Measurements from ENCODE around the gene FGF11.
"Not testable (repeated sequence)": the region's sequence is repeated elsewhere in the genome, so short reads cannot be mapped to it uniquely, and the experiment has no call there.

FGF11 gene

DNA sequence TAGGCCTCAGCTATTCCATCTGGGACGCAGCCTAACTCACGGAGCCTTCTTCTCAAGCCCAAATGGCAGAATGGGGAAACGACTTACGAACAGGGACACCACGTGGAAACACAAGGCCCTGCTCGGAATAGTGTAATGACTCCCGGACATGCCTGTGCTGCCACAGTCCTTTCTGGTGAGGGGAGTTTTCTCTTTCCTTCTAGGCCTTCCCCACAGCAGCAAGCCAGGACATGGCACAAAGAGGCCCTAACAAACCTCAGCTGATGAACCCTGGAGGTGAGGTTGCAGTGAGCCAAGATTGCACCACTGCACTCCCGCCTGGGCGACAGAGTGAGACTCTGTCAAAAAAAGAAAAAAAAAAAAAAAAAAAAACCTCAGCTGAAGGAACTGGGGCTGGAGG is 24.8 kb downstream of the FGF11 start:
- DNase-seq, result no peak

- no peak for DNase-seq
Observed at GRCh38 chr17:7465597-7466275, 26.4 kb downstream of the FGF11 start.

DNA sequence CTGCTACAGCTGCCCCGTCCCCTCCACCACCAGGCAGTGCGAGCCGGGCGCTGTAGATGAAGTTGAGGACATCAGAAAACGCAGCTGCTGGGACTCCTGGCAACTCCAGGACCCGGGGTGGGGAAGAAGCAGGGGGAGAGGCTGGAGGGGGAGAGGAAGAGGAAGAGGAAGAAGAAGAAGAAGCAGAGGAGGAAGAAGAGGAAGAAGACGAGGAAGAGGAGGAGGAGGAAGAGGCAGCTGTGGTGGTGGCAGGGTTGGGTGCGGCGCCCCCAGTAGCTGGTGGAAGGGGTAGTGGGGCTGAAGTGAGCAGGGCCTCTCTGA is 27.0 kb downstream of the FGF11 start:
- no peak for DNase-seq

DNA sequence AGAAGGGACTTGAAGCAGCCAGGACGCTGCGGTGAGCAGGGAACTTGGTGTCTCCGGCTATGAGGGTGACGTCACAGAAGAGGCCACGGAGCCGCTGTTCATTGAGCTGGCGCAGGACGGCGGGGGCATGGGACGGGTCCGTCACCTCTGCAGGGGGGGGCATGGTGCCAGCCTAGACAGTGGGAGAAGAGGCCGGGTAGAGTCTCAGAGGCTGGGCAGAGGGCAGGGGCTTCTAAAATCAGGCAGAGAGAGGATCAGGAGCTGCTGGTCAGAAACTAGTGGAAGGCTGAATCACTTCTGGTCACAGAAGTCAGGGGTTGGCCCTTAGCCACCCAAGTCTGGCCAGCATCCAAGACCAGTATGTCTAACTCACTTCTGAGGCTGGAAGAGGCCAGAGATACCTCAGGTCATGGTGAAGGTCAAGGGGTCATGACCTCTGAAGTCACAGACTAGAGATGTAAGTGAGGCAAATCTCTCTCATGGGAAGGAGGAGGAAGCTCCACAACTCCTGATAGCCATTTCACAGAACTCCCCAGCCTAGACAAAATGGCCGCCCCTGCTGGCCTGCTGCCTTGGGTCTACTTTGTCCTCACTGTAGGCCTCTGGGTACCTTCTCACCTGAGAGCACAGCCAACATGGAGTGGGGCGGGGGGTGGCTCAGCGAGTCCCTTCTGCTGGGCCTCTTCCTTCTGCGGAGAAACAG is 27.5 kb downstream of the FGF11 start:
- DNase-seq, result no peak

GRCh38 chr17:7467498-7467897 is 28.2 kb downstream of the FGF11 start:
- no peak for DNase-seq

- DNase-seq, result no peak
Observed at GRCh38 chr17:7468290-7468689, 29.0 kb downstream of the FGF11 start.

DNA sequence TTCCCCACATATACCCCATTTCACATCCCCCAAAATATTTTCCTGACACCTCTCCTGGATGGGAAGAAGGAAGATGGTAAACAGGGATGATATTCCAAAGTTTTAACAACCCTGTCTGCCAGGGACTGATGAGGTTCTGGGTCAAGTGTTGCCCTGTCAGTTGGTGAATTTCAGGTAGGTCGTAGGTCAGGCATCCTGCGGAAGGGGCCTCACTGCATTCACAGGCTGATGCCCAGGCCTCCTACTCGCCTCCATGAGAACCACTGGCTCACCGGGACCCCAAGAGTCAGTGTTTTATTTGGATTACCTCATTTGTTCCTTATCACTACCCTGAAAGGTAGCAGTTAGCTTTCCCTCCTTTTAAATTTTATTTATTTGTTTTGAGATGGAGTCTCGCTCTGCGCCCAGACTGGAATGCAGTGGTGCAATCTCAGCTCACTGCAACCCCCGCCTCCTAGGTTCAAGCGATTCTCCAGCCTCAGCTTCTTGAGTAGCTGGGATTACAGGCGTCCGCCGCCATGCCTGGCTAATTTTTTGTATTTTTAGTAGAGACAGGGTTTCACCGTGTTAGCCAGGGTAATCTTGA is 29.6 kb downstream of the FGF11 start:
- DNase-seq, result no peak

DNA sequence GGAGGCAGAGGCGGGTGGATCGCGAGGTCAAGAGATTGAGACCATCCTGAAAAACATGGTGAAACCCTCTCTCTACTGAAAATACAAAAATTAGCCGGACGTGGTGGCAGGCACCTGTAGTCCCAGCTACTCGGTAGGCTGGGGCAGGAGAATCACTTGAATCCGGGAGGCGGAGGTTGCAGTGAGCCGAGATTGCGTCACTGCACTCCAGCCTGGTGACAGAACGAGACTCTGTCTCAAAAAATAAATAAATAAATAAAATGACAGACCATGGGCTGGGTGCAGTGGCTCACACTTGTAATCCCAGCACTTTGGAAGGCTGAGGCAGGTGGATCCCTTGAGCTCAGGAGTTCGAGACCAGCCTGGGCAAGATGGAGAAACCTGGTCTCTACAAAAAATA is 30.5 kb downstream of the FGF11 start:
- DNase-seq, result not testable (repeated sequence)

DNA sequence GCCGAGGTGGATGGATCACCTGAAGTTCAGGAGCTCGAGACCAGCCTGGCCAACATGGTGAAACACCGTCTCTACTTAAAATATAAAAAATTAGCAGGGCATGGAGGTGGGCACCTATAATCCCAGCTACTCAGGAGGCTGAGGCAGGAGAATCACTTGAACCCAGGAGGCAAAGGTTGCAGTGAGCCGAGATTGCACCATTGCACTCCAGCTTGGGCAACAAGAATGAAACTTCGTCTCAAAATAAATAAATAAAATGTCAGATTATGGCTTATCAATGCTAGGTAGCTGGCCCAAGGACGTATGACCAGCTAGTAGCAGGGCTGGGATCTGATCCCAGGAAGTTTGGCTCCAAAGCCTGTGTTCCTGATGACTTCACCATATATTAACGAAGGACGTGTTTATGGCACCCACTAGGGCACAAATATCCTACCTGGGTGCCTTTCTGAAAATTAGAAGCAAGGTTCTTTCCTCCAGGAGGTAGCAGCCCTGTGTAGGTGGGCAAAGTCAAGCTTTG is 31.2 kb downstream of the FGF11 start:
- not testable (repeated sequence) for DNase-seq

GRCh38 chr17:7471729-7472128 is 32.4 kb downstream of the FGF11 start:
- no peak for DNase-seq

GRCh38 chr17:7474767-7475166 is 35.5 kb downstream of the FGF11 start:
- DNase-seq, result not testable (repeated sequence)

GRCh38 chr17:7475764-7476422 is 36.6 kb downstream of the FGF11 start:
- DNase-seq, result no peak

DNA sequence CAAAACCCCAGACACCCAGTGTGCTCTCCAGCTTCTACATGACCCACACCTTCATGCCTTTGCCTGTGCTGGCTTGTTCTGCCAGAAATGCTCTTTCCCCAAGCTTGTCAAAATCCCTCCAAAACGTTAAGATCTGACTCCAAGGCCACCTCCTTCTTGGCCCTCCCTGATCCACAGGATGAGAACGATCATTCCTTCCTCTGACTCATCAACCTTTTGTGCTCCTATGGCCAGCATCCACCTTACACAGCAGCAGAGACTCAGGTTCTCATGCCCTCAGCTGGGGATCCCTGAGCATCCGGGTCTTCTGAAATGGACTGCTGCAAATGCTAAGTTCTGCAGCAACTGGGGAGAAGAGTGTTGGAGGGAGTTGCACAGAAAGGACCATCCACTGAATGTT is 37.2 kb downstream of the FGF11 start:
- DNase-seq, result no peak

DNA sequence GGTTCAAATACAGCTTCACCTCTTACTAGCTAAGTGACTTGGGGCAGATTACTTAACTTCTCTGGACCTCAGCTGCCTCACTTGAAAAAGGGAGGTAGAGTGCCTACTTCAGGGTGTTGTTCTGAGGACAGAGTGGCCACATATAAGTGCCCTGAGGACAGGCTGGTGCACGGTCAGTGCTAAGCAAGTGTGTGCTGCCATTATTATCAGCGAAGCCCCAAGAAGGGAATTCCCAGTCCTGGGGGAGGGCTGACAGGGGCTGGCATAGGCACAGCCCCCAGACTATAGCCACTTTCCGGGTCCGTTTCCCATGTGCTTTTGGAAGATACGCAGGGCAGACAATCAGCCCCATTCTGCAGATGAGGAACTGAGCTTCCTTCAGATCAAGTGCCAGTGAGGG is 37.6 kb downstream of the FGF11 start:
- no peak for DNase-seq

DNA sequence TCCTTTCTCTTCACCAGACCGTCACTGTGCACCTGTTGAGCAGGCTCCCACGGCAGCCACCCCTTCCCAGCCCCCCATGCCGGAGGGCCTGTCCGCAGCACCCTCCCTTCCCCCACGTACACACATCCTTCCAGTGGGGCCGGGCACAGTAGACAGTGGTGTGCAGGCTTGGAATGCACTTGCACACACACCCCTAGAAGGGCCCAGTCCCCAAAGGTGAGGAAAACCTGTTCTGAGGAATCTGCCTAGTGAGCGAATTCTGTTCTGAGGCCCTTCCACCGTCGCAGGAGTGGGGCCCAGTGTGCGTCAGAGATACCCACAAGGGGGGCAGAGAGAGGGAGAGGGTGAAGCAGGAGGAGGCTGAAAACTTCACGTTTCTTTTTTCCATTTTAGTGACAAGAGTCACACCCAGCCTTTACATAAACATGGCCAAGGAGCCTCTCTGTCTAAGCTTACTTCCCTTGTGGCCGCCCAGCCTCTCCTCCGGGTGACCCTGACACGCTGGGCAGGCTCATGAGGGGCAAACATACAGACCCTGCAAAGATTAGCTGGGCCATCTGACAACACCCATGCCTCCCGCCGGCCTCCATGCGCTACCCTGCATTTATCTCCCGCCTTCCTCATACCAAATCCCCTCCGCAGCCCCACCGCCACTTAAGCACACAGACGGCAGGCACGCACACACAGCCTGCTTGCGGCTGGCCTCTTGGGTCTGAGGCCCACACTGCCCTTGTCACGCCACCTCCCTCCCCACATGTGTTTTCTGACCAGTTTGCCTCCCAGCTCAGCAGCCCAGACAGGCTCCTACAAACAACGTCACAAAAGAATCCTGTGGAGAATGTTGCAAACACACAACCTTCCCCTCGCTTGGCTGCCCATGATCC is 38.3 kb downstream of the FGF11 start:
- no peak for DNase-seq

GRCh38 chr17:7478276-7479212 is 39.2 kb downstream of the FGF11 start:
- DNase-seq, result no peak

DNA sequence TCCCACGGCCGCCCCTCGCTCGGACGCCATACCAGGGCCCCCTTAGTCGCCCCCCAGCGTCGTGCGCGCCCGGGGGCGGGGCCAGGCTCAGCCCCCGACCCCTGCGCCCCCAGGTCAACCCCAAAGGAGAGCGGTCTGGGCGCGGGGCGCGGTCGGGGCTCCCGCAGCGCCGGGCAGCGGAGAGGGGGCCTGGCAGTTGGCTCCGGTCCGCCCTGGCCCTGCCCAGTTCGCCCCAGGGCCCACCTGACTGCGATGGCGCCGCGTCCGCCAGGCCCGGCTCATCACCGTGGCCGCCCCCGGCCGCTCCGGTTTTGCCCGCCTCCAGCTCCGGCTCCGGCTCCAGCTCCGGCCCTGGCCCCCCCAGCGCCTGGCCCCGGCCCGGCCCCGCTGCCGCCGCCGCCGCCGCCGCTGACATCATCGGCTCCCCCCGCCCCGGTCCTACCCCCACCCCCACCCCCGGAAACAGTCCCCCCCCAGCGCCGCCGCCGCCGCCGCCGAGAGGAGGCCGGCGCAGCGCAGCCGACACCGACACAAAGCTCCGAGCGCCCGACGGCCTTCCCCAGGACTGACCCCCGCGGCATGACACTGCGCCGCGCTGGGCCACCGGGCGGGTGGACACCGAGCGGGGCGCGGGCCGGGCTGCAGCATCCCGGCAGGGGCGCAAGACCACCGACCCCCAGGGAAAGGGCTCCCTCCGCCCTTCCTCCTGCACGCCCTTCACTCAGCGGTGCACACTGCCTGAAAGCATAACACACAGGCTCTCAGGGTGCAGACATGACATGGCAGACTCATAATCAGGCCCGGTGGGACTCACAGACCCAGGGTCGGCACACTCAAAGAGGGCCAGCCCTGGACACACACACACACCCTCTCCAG is 40.1 kb downstream of the FGF11 start, which contains the start of gene ZBTB4:
Gene ZBTB4, minus strand, starts transcription at position 419 of the 876 bp plus-strand sequence. CDS start 12,830 bp downstream, outside the sequence.
- no peak for DNase-seq

DNA sequence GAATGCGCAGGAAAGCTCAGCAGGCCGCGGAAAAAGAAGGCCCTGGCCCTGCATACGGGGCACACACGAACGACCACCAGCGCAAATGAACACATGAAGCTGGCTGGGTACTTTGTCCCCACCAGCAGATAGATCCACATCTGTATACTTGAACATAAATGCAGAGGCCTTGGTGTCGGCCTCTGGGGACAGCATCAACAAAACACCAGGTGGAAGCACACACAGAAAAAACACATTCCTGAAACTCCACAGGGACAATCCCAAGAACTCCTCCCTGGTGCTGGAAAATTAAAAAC is 40.7 kb downstream of the FGF11 start:
- no peak for DNase-seq

DNA sequence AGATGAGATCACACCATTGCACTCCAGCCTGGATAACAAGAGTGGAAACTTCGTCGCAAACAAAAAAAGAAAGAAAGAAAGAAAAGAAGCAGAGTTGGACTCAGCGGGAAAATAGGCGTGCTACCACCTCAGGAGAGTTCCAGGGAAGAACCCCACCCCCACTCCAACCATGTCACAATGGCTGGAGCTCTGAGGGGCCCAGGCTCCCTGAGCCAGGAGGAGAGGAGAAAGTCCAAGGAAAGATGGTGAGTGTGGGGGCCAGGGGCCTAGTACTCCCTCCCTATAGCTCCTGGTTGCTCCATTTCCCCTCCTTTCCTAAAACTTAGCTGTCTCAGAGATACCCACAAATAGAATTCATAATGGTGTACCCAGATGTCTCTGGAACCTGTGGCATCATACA is 42.0 kb downstream of the FGF11 start, which contains the start of gene SLC35G6:
Gene SLC35G6, plus strand, starts transcription at position 172 of the 400 bp plus-strand sequence. Its CDS starts 71 bp downstream, at position 243.
- not testable (repeated sequence) for DNase-seq
